Tibial nerve (tissue), 4 donors: ENCODE measurements around the gene FAM25A.
"Not testable (repeated sequence)": the region's sequence is repeated elsewhere in the genome, so short reads cannot be mapped to it uniquely, and the experiment has no call there.

Experiments used
- CTCF ChIP-seq, 5 experiments: fragments of 200-600 bp in 3 of 5; fragments of 450-650 bp in 2 of 5; sonication (generic) in 3 of 5; IDR thresholded peaks; one replicate each; pipeline ENCODE4 v1.5.1; 2016 to 2019; ENCODE audit warnings: antibody characterized with exemption in 5 of 5, mild to moderate bottlenecking in 3 of 5, moderate library complexity in 2 of 5
- EP300 ChIP-seq, 2 donors: sonication (generic); formaldehyde crosslinking; IDR thresholded peaks; one replicate each; pipeline ENCODE4 v1.6.1; 2017; ENCODE audit warnings: antibody characterized with exemption in 2 of 2, mild to moderate bottlenecking in 1 of 2
- POLR2A ChIP-seq, 2 donors: fragments of 450-650 bp; IDR thresholded peaks; one replicate each; pipeline ENCODE4 v1.6.1; 2017; ENCODE audit warnings: antibody characterized with exemption in 2 of 2, mild to moderate bottlenecking in 2 of 2, moderate library complexity in 2 of 2

DNA sequence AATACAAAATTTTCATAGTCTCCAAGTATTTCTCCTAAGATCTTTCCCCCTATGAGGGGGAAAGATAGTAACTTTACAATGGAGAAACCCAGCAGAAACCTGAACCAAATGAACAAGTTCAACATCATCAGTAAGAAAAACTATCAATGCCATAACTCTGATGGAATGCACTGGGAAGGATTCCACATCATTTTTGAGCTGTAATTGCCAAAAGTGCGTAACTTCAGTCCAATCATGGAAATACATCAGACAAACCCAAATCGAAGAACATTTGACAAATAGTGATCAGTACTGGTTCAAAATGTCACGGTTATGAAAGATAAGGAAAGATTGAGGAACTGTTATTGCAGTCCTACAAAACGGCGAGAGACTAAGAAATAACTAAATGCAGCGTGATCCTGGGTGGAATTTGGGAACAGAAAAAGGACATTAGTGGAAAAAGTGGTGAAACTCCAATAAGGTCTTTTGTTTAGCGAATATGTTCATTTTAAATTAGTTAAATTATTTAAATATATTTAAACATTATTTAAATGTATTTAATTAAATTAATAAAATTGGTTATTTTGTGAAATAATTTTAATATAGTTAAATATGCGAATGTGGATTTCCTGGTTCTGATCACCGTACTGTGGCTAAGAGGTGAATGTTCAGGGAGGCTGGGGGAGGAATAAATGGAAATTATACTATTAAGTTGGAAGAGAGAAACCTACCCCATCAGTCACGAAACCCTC lies 4.9 kb upstream of the FAM25A start:
- TF ChIP-seq CTCF, EP300, POLR2A (IDR thresholded peaks at IDR 0.05): not testable (repeated sequence)
